HG03066 (cell line): ENCODE results near the gene ATP11A.
"Not testable (repeated sequence)": the region's sequence is repeated elsewhere in the genome, so short reads cannot be mapped to it uniquely, and the experiment has no call there.

Source experiments
- ATAC-seq: cut with Tn5 transposase; IDR thresholded peaks from one replicate; pipeline ENCODE4 v1.9.1; 2021; ENCODE audit warnings: low read depth; ENCODE audit not compliant: unreplicated experiment

ATP11A gene

GRCh38 chr13:112708560-112709240 is 18.9 kb downstream of the ATP11A start:
- no peak for ATAC-seq

- ATAC-seq: not testable (repeated sequence)
Measured at GRCh38 chr13:112709316-112709715, 19.5 kb downstream of the ATP11A start.

GRCh38 chr13:112709825-112710783 is 20.3 kb downstream of the ATP11A start:
- no peak for ATAC-seq

- no peak for ATAC-seq
Measured at GRCh38 chr13:112710855-112711527, 21.2 kb downstream of the ATP11A start.

GRCh38 chr13:112711528-112712265 is 21.9 kb downstream of the ATP11A start:
- ATAC-seq: no peak

- ATAC-seq: no peak
Measured at GRCh38 chr13:112712451-112713207, 22.8 kb downstream of the ATP11A start.

GRCh38 chr13:112713517-112714253 is 23.8 kb downstream of the ATP11A start:
- ATAC-seq: no peak

- ATAC-seq: no peak
Measured at GRCh38 chr13:112714376-112715174, 24.7 kb downstream of the ATP11A start.

GRCh38 chr13:112715210-112715609 is 25.4 kb downstream of the ATP11A start:
- no peak for ATAC-seq

GRCh38 chr13:112715715-112716460 is 26.1 kb downstream of the ATP11A start:
- ATAC-seq: no peak

- no peak for ATAC-seq
Measured at GRCh38 chr13:112716461-112716820, 26.6 kb downstream of the ATP11A start.

- ATAC-seq: no peak
Measured at GRCh38 chr13:112716841-112717520, 27.1 kb downstream of the ATP11A start.

- ATAC-seq: no peak
Measured at GRCh38 chr13:112718318-112718717, 28.5 kb downstream of the ATP11A start.

GRCh38 chr13:112719016-112719415 is 29.2 kb downstream of the ATP11A start:
- ATAC-seq: no peak

- no peak for ATAC-seq
Measured at GRCh38 chr13:112719556-112719955, 29.7 kb downstream of the ATP11A start.

- no peak for ATAC-seq
Measured at GRCh38 chr13:112720251-112720650, 30.4 kb downstream of the ATP11A start.

- no peak for ATAC-seq
Measured at GRCh38 chr13:112720814-112721197, 31.0 kb downstream of the ATP11A start.
